GM18873 (cell line): ENCODE results near the gene STAM2.

Experiments
- ATAC-seq: cut with Tn5 transposase; IDR thresholded peaks from one replicate; pipeline ENCODE4 v1.9.1; 2021; ENCODE audit warnings: mild to moderate bottlenecking, moderate library complexity, moderate number of reproducible peaks; ENCODE audit not compliant: unreplicated experiment, low FRiP score

STAM2 gene

DNA sequence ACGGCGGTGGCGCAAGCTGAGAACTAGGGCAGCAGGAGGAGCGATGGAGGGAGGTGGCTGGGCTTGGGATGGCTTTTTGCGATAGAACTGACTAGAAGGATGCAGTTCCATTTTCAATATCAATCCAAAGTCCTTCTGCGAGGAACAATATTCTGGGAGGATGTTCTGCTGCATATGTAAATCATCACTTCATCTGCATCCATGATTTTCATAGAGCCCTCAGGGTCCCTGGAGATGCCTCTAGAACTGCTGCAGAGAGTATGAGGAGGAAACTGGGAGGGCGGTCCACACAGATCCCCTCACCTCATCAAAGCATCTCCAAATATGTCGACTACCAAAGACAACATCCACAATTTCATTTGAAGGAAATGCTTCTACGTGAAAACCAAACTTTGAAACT is 97.5 kb downstream of the STAM2 start:
- no peak for ATAC-seq

DNA sequence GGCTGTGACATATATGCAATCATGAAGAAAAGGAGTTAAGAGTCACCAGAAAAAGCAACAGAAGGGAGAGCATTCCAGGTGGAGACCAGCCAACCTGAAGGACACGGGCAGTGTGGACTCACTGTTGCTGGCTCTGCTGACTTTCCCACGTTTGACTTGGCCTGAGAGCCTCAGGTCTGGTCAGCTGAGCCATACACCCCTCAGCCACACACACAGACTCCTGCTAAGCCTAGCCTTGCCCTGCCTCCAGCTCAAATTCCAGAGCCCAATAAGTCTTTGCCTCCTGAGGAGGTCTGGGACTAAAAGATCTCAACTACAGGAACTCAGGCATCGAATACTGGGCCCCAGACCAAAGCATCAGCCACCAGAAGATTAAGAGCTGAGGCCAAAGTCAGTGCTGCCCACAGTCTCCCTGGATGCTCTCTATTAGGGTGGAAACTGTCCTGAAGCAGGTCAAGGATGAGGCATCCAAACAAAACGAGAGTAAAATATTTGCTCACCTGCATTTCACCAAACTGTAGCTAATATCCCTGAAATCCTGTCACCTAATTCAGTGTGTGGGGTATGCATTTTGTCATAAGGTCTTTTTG is 100.0 kb downstream of the STAM2 start:
- no peak for ATAC-seq

DNA sequence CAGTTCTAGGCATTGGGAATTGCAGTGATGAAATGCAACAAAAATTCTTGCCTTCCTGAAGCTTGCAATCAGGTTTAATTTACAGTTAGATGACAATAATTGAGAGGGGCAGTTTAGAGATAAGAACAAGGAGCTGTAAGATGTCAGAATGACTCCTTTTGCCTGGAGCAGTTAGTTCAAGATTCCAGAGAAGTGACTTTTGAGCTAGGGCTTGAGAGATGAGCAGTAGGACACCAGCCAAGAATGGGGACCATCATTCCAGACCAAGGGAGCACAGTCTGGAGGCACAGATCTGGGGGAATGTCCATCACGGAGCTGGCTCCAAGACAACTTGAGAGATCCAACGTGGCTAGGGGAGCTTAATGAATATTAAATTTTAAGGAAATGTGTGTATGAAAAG is 103.6 kb downstream of the STAM2 start:
- ATAC-seq, result no peak

DNA sequence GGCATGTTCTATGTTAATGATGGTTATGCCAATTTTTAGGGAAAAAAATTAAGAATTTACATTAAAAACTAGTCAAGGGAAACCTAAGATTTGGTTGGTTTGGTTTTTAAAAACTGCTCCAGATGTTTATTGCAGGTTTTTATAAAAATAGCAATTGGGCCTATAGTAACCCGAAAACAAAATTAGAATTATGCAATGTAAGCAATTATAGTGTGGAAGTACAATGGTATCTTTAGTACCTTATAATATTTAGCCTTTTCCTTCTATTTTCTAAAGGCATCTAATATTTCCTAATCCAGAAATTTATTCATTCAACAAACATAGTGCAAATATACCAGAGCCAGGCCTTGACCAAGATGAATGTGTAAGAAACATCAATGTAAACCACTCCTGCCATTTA is 104.0 kb downstream of the STAM2 start:
- ATAC-seq, result no peak

DNA sequence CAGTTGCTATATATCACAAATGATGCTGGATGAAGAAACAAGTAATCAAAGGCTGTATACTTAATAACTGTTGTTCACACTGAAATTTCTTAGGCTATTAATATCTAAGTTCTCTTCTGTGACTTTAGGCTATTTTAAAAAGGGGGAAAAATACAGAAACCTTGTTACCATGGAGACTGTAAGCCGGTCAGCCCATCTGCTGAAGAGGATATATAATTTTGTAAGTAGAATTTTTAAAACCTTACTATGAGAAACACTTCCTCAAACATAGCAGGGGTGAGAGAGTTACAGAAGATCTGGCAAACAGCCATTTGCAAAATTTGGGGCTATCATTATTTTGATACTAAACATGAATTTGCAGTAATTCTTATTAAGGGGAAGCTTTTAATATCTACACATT is 104.5 kb downstream of the STAM2 start:
- no peak for ATAC-seq

DNA sequence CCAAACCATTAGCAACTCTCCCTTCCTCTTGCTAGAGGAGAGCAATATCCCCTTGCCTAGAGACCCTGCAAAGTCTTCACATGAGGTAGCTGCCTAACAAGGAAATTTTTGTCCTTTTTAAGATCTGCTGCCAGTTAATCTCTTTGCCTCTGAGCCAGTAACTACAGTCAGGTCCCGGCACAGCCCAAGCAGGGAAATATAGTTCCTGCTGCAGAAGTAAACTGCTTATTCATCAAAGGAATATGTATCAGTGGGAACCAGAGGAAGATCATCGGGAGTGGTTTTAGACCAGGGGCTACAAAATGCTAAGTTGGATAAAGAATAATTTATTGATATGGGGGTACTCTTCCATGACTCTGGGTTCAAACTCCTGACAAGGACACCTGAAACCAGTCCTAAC is 107.3 kb downstream of the STAM2 start:
- no peak for ATAC-seq

DNA sequence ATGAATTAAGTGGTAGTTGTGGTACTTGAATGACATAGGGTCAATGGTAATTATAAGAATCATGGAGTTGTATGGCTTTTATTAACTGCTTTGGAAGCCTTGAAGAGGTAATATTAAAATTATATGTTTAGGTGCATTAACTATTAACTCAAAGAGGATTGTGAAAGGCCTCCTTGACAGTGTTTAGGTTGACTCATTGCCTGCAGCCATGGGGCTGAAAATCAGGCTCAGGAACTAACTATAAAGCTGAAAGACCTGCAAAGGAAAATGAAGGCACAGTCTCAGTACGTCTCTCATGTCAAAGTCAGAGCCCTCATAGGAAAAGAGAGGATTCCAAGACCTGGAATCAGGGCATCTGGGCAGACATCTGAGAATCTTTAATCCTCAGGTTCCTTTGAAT is 107.7 kb downstream of the STAM2 start:
- ATAC-seq, result no peak
